CD14-positive monocyte (primary cell): ENCODE results near the gene EIF3J. TPM values are rescaled to one million over a fixed set of nuclear protein-coding genes. Genes with fewer than 3 reads are reported as not detected.

Experiments used
- DNase-seq, 3 donors: peaks; one replicate each; pipeline ENCODE4 v3.0.0-alpha.2; 2011 to 2022
- H2AFZ ChIP-seq: 2 replicates; pipeline ENCODE4 v1.6.0; 2012; ENCODE audit warnings: mild to moderate bottlenecking, low read depth, low read length, inconsistent platforms; ENCODE audit not compliant: insufficient read depth, poor library complexity, severe bottlenecking
- H3K27ac ChIP-seq, 2 donors: 1 replicate in 1 of 2; 2 replicates in 1 of 2; pipeline ENCODE4 v1.5.1; 2012 to 2013; ENCODE audit warnings: low read length in 2 of 2, control low read depth in 1 of 2, inconsistent platforms in 1 of 2, low read depth in 1 of 2, mild to moderate bottlenecking in 1 of 2
- H3K27me3 ChIP-seq, 2 donors: one replicate each; pipeline versions ENCODE4 v1.6.0 to v1.6.1; 2011 to 2013; ENCODE audit warnings: low read length in 2 of 2; ENCODE audit not compliant: control insufficient read depth in 2 of 2, insufficient read depth in 2 of 2
- H3K36me3 ChIP-seq, 2 donors: replicated peaks in 1 of 2; 1 replicate in 1 of 2; 2 replicates in 1 of 2; pipeline versions ENCODE4 v1.5.1 to v1.6.1; 2012 to 2013; ENCODE audit warnings: low read length in 2 of 2, control low read depth in 1 of 2, inconsistent platforms in 1 of 2, mild to moderate bottlenecking in 1 of 2; ENCODE audit not compliant: insufficient read depth in 2 of 2, control insufficient read depth in 1 of 2
- H3K4me1 ChIP-seq, 2 donors: 1 replicate in 1 of 2; 2 replicates in 1 of 2; pipeline versions ENCODE4 v1.5.1 to v1.6.1; 2012 to 2013; ENCODE audit warnings: low read length in 2 of 2, control low read depth in 1 of 2, inconsistent platforms in 1 of 2, mild to moderate bottlenecking in 1 of 2, moderate library complexity in 1 of 2; ENCODE audit not compliant: insufficient read depth in 2 of 2, control insufficient read depth in 1 of 2
- H3K4me2 ChIP-seq: replicated peaks from 2 replicates; pipeline ENCODE3; 2012; ENCODE audit warnings: low read length, moderate library complexity, mild to moderate bottlenecking; ENCODE audit not compliant: poor library complexity, severe bottlenecking; ENCODE audit errors: extremely low read depth
- H3K4me3 ChIP-seq, 3 experiments: fragments of 200-600 bp in 1 of 3; sonication (generic) in 1 of 3; replicated peaks in 1 of 3; 1 replicate in 2 of 3; 2 replicates in 1 of 3; pipeline ENCODE4 v1.5.1; 2011 to 2013; ENCODE audit warnings: low read length in 3 of 3, mild to moderate bottlenecking in 3 of 3, control low read depth in 2 of 3, low read depth in 2 of 3, inconsistent platforms in 1 of 3, moderate library complexity in 1 of 3
- H3K79me2 ChIP-seq: 2 replicates; pipeline ENCODE4 v1.6.0; 2012; ENCODE audit warnings: mild to moderate bottlenecking, control low read depth, inconsistent platforms, low read length, moderate library complexity; ENCODE audit not compliant: insufficient read depth
- H3K9ac ChIP-seq: 2 replicates; pipeline ENCODE4 v1.6.0; 2017; ENCODE audit warnings: low read length, mild to moderate bottlenecking; ENCODE audit not compliant: insufficient read depth, poor library complexity, severe bottlenecking
- H3K9me3 ChIP-seq, 2 donors: replicated peaks in 1 of 2; 1 replicate in 1 of 2; 2 replicates in 1 of 2; pipeline versions ENCODE4 v1.5.1 to v1.6.1; 2012 to 2013; ENCODE audit warnings: low read length in 2 of 2, control low read depth in 1 of 2; ENCODE audit not compliant: control insufficient read depth in 1 of 2, insufficient read depth in 1 of 2
- H4K20me1 ChIP-seq: 2 replicates; pipeline ENCODE4 v1.6.0; 2012; ENCODE audit warnings: mild to moderate bottlenecking, low read length, control low read depth, moderate library complexity; ENCODE audit not compliant: insufficient read depth
- H3K27ac Mint-ChIP-seq, 7 donors: one replicate each; pipeline ENCODE4 v1.8.0; 2020; ENCODE audit warnings: mild to moderate bottlenecking in 7 of 7, mixed read lengths in 7 of 7, moderate library complexity in 6 of 7, inconsistent platforms in 2 of 7
- H3K27me3 Mint-ChIP-seq, 3 donors: one replicate each; pipeline ENCODE4 v1.8.0; 2021 to 2022; ENCODE audit warnings: low read depth in 3 of 3, mild to moderate bottlenecking in 3 of 3, mixed read lengths in 3 of 3, moderate library complexity in 3 of 3, inconsistent platforms in 1 of 3
- H3K36me3 Mint-ChIP-seq, 2 donors: one replicate each; pipeline ENCODE4 v1.8.0; 2020; ENCODE audit warnings: mixed read lengths in 2 of 2, inconsistent platforms in 1 of 2, mild to moderate bottlenecking in 1 of 2
- H3K4me1 Mint-ChIP-seq: one replicate; pipeline ENCODE4 v1.8.0; 2020; ENCODE audit warnings: mild to moderate bottlenecking, mixed read lengths
- H3K4me3 Mint-ChIP-seq, 2 donors: one replicate each; pipeline ENCODE4 v1.8.0; 2020; ENCODE audit warnings: mild to moderate bottlenecking in 2 of 2, mixed read lengths in 2 of 2, moderate library complexity in 1 of 2
- H3K9me3 Mint-ChIP-seq, 7 donors: one replicate each; pipeline ENCODE4 v1.8.0; 2020 to 2022; ENCODE audit warnings: mixed read lengths in 7 of 7, mild to moderate bottlenecking in 6 of 7, moderate library complexity in 6 of 7, inconsistent platforms in 2 of 7
- WGBS: methylation state at CpG from one replicate; pipeline ENCODE4 v1.1.5; 2013; ENCODE audit warnings: missing lambda C conversion rate; ENCODE audit not compliant: insufficient coverage; 5-methylcytosine and 5-hydroxymethylcytosine counted together
- intact Hi-C, 2 donors: fragments of 100-400 bp; cut with micrococcal nuclease; formaldehyde crosslinking; loops; one replicate each; pipeline versions ENCODE4 v1.15.0 to v1.15.1; 2023
- polyA plus RNA-seq, 3 donors: library from polyadenylated mRNA; depleted of rRNA in 1 of 3; unstranded in 2 of 3; stranded (reverse) in 1 of 3; fragments of 300-500 nt in 2 of 3; fragments of >200 nt in 1 of 3; fragmentation: Illumina TruSeq in 2 of 3; gene quantifications; 1 replicate in 2 of 3; 2 replicates in 1 of 3; pipeline ENCODE4 v1.2.3, GENCODE V29; 2012 to 2021
- TF ChIP-seq, protein P1 (sequence below): fragments of 200-600 bp; IDR thresholded peaks from one replicate; pipeline ENCODE4 v1.8.0; 2022; ENCODE audit warnings: antibody characterized with exemption, mild to moderate bottlenecking

EIF3J gene
- polyA plus RNA-seq, 3 donors, result 9.7 to 20.1 (median 13.5) TPM

DNA sequence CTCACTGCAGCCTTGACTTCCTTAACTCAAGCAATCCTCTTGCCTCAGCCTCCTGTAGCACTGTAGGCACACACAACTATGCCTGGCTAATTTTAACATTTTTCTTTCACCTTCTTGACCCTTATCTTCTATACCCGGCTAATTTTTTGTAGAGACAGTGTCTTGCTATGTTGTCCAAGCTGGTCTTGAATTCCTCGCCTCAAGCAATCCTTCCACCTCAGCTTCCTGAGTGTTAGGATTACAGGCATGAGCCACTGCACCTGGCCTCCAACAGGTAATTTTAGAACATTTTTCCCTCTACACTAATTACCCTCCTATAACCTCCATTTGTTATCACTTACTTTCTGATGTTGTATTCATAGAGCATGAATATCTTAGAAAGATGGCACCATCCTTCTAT lies 66.2 kb downstream of the EIF3J start:
- Mint-ChIP-seq H3K27me3 (no peaks in the 10 kb centered on the region), H3K4me1 (no peaks in the 10 kb centered on the region), H3K27ac (peak overlapping the region in 4 of 7 donors; percentile 1 to 41 (median 21)), H3K9me3 (peaks cover 0 to 1% (median 0%) of the 10 kb centered on the region in 7 donors), H3K36me3 (peaks cover 70 to 86% of the 10 kb centered on the region in 2 donors), H3K4me3 (no peak overlapping the region)
- TF ChIP-seq, protein P1, sequence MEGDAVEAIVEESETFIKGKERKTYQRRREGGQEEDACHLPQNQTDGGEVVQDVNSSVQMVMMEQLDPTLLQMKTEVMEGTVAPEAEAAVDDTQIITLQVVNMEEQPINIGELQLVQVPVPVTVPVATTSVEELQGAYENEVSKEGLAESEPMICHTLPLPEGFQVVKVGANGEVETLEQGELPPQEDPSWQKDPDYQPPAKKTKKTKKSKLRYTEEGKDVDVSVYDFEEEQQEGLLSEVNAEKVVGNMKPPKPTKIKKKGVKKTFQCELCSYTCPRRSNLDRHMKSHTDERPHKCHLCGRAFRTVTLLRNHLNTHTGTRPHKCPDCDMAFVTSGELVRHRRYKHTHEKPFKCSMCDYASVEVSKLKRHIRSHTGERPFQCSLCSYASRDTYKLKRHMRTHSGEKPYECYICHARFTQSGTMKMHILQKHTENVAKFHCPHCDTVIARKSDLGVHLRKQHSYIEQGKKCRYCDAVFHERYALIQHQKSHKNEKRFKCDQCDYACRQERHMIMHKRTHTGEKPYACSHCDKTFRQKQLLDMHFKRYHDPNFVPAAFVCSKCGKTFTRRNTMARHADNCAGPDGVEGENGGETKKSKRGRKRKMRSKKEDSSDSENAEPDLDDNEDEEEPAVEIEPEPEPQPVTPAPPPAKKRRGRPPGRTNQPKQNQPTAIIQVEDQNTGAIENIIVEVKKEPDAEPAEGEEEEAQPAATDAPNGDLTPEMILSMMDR, result no peak
- Histone ChIP-seq H3K9ac (no peak overlapping the region), H2AFZ (no peak overlapping the region), H3K27ac (no peak overlapping the region), H4K20me1 (peaks cover 8% of the 10 kb centered on the region), H3K27me3 (no peaks in the 10 kb centered on the region), H3K4me1 (no peaks in the 10 kb centered on the region), H3K4me2 (no peak overlapping the region), H3K4me3 (no peak overlapping the region), H3K36me3 (peaks cover 90 to 97% of the 10 kb centered on the region in 2 donors), H3K79me2 (no peaks in the 10 kb centered on the region), H3K9me3 (no peaks in the 10 kb centered on the region)
- 100% methylated on average over 2 of the region's 2 CpGs for WGBS
- DNase-seq, result no peak
- intact Hi-C loops, result no loop called here

- H3K79me2 ChIP-seq, result no peaks in the 10 kb centered on the region
- no peak overlapping the region for H3K27ac Mint-ChIP-seq
- no peaks in the 10 kb centered on the region for H3K4me1 Mint-ChIP-seq
- no peak overlapping the region for H3K27ac ChIP-seq
- 100% methylated on average over 1 of the region's 1 CpG for WGBS
- no peaks in the 10 kb centered on the region for H3K27me3 ChIP-seq
- no peak overlapping the region for H3K4me3 Mint-ChIP-seq
- peaks cover 4% of the 10 kb centered on the region for H4K20me1 ChIP-seq
- H2AFZ ChIP-seq, result no peak overlapping the region
- TF ChIP-seq, protein P1, result no peak
- peaks cover 0 to 4% (median 0%) of the 10 kb centered on the region in 7 donors for H3K9me3 Mint-ChIP-seq
- DNase-seq, result no peak
- H3K27me3 Mint-ChIP-seq, result no peaks in the 10 kb centered on the region
- no peak overlapping the region for H3K4me3 ChIP-seq
- no peaks in the 10 kb centered on the region for H3K9me3 ChIP-seq
- H3K4me2 ChIP-seq, result no peak overlapping the region
- H3K36me3 Mint-ChIP-seq, result peaks cover 76 to 99% of the 10 kb centered on the region in 2 donors
- peaks cover 92 to 99% of the 10 kb centered on the region in 2 donors for H3K36me3 ChIP-seq
- H3K9ac ChIP-seq, result no peak overlapping the region
- no peaks in the 10 kb centered on the region for H3K4me1 ChIP-seq
- intact Hi-C loops, result no loop called here
Observed at GRCh38 chr15:44606740-44607139, 69.8 kb downstream of the EIF3J start.

Other genes starting within 250 kb of the EIF3J start
- gene GOLM2, start 248.4 kb upstream of the EIF3J start, polyA plus RNA-seq, result 10 to 100 TPM; 17.5 to 47.5 (median 34.4) TPM
- gene CTDSPL2, start 109.5 kb upstream of the EIF3J start, polyA plus RNA-seq, result 10 to 100 TPM; 18.1 to 31.4 (median 24.5) TPM
- 100 to 1,000 TPM in 1 of 3 donors, 10 to 100 TPM in 2; 26.4 to 140 (median 50.4) TPM for gene SPG11, start 126.5 kb downstream of the EIF3J start, polyA plus RNA-seq
- 10 to 100 TPM in 1 of 3 donors, 1 to 10 TPM in 2; 1.8 to 14.4 (median 1.9) TPM for gene PATL2, start 174.2 kb downstream of the EIF3J start, polyA plus RNA-seq
- gene B2M, start 174.4 kb downstream of the EIF3J start, polyA plus RNA-seq, result over 10,000 TPM; 17,356 to 28,278 (median 28,259) TPM
- 10 to 100 TPM in 2 of 3 donors, 1 to 10 TPM in 1; 9.4 to 18.2 (median 15.8) TPM for gene TRIM69, start 199.4 kb downstream of the EIF3J start, polyA plus RNA-seq